Activated CD4-positive, alpha-beta T cell treated with anti-CD3 and anti-CD28 coated beads for 1 hour (primary cell): ENCODE results near the gene CCL16.
"Not testable (repeated sequence)": the region's sequence is repeated elsewhere in the genome, so short reads cannot be mapped to it uniquely, and the experiment has no call there.

Experiments
- DNase-seq: peaks from one replicate; pipeline ENCODE4 v3.0.0-alpha.2; 2020

Gene CCL16

GRCh38 chr17:35984140-35984539 is 2.8 kb upstream of the CCL16 start:
- DNase-seq, result no peak

- DNase-seq, result no peak
Observed at GRCh38 chr17:35982409-35983191, 1.3 kb upstream of the CCL16 start.

- no peak for DNase-seq
Observed at GRCh38 chr17:35981908-35982330, 622 bp upstream of the CCL16 start.

GRCh38 chr17:35978346-35978745 is 3.0 kb downstream of the CCL16 start:
- DNase-seq, result no peak

- no peak for DNase-seq
Observed at GRCh38 chr17:35977509-35977908, 3.8 kb downstream of the CCL16 start.

GRCh38 chr17:35973333-35974260 is 7.7 kb downstream of the CCL16 start:
- no peak for DNase-seq

GRCh38 chr17:35972945-35973332 is 8.4 kb downstream of the CCL16 start:
- no peak for DNase-seq

GRCh38 chr17:35972535-35972934 is 8.8 kb downstream of the CCL16 start:
- no peak for DNase-seq

- no peak for DNase-seq
Observed at GRCh38 chr17:35972066-35972465, 9.2 kb downstream of the CCL16 start.

- DNase-seq, result peak; percentile 42
Observed at GRCh38 chr17:35969558-35970380, 11.5 kb downstream of the CCL16 start.

- DNase-seq, result no peak
Observed at GRCh38 chr17:35968520-35969054, 12.7 kb downstream of the CCL16 start.

- no peak for DNase-seq
Observed at GRCh38 chr17:35965272-35965671, 16.0 kb downstream of the CCL16 start.

- no peak for DNase-seq
Observed at GRCh38 chr17:35963663-35964062, 17.6 kb downstream of the CCL16 start.

- no peak for DNase-seq
Observed at GRCh38 chr17:35953720-35954119, 27.6 kb downstream of the CCL16 start.

GRCh38 chr17:35949401-35949800 is 31.9 kb downstream of the CCL16 start:
- DNase-seq, result no peak

GRCh38 chr17:35948092-35948491 is 33.2 kb downstream of the CCL16 start:
- no peak for DNase-seq

GRCh38 chr17:35947156-35947585 is 34.1 kb downstream of the CCL16 start:
- DNase-seq, result no peak

GRCh38 chr17:35944151-35944550 is 37.1 kb downstream of the CCL16 start:
- DNase-seq, result no peak

- no peak for DNase-seq
Observed at GRCh38 chr17:35943537-35943936, 37.8 kb downstream of the CCL16 start, which contains the start of gene LYZL6. LYZL6 (minus strand) TSS chr17:35943713; CDS start chr17:35939356, 4,357 bp downstream.

GRCh38 chr17:35942588-35943186 is 38.6 kb downstream of the CCL16 start:
- DNase-seq, result no peak

GRCh38 chr17:35938492-35938891 is 42.8 kb downstream of the CCL16 start:
- not testable (repeated sequence) for DNase-seq

GRCh38 chr17:35936063-35936462 is 45.2 kb downstream of the CCL16 start:
- no peak for DNase-seq
